ENCODE results near the gene SPPL2A.

SPPL2A gene

GRCh38 chr15:50750227-50750705 lies 15.2 kb downstream of the SPPL2A start (continued):
- TF ChIP-seq ZNF664 (tag by site-specific recombination; IDR thresholded peaks at IDR 0.05) (no peak), ZNF138 (tag by site-specific recombination; IDR thresholded peaks at IDR 0.05; ENCODE audit: borderline replicate concordance) (no peak), ZNF146 (tag by site-specific recombination; IDR thresholded peaks at IDR 0.05) (no peak), ZNF48 (tag by site-specific recombination; IDR thresholded peaks at IDR 0.05) (no peak), ZNF585B (tag by site-specific recombination; IDR thresholded peaks at IDR 0.05) (no peak), HOXC10 (CRISPR knock-in tag; IDR thresholded peaks at IDR 0.05) (no peak), ZBTB8A (tag by site-specific recombination; IDR thresholded peaks at IDR 0.05) (no peak), ZNF148 (tag by site-specific recombination; IDR thresholded peaks at IDR 0.05; ENCODE audit: borderline replicate concordance) (no peak), ZNF549 (tag by site-specific recombination; IDR thresholded peaks at IDR 0.05) (no peak), SP3 (tag by site-specific recombination; IDR thresholded peaks at IDR 0.05) (no peak), ZSCAN18 (tag by site-specific recombination; IDR thresholded peaks at IDR 0.05) (no peak), GLI4 (tag by site-specific recombination; IDR thresholded peaks at IDR 0.05) (no peak)

GRCh38 chr15:50747523-50747922 lies 18.0 kb downstream of the SPPL2A start:
- no peaks in the 10 kb centered on the region for H3K4me1 ChIP-seq (ENCODE audit: control insufficient read depth, insufficient read depth, low read length)
- no peak overlapping the region for H3K27ac ChIP-seq (ENCODE audit: extremely low read depth, low read depth, low read length)
- H3K9me3 ChIP-seq (ENCODE audit: control insufficient read depth, insufficient read depth, low read depth, low read length): no peaks in the 10 kb centered on the region
- CTCF ChIA-PET: no interaction called here
- H3K36me3 ChIP-seq (ENCODE audit: control insufficient read depth in 2 of 2, insufficient read depth in 1 of 2, low read length in 2 of 2): peaks cover 0 to 16% of the 10 kb centered on the region in 2 experiments; a peak in 2 of 3 replicates
- POLR2A ChIA-PET: no interaction called here
- H3K4me3 ChIP-seq (ENCODE audit: low read depth, low read length): no peak overlapping the region
- no peak for TF ChIP-seq BCL11B (tag by site-specific recombination; IDR thresholded peaks at IDR 0.05; ENCODE audit: low read depth)
- no peak for TF ChIP-seq HIC1 (tag by site-specific recombination; IDR thresholded peaks at IDR 0.05)
- no peak for TF ChIP-seq KLF10 (tag by site-specific recombination; IDR thresholded peaks at IDR 0.05)
- no peak for TF ChIP-seq YY1 (tag by site-specific recombination; IDR thresholded peaks at IDR 0.05)
- no peak for TF ChIP-seq ZNF645 (tag by site-specific recombination; IDR thresholded peaks at IDR 0.05)
- TF ChIP-seq CTCF (tag by site-specific recombination; IDR thresholded peaks at IDR 0.05): no peak
- no peak for TF ChIP-seq ZNF544 (tag by site-specific recombination; IDR thresholded peaks at IDR 0.05)
- TF ChIP-seq ZNF558 (tag by site-specific recombination; IDR thresholded peaks at IDR 0.05): no peak
- no peak for TF ChIP-seq ZNF777 (tag by site-specific recombination; IDR thresholded peaks at IDR 0.05; ENCODE audit: borderline replicate concordance)
- TF ChIP-seq ZBTB10 (tag by site-specific recombination; IDR thresholded peaks at IDR 0.05): no peak
- TF ChIP-seq MZF1 (tag by site-specific recombination; IDR thresholded peaks at IDR 0.05; ENCODE audit: borderline replicate concordance): no peak
- no peak for TF ChIP-seq ZNF792 (tag by site-specific recombination; IDR thresholded peaks at IDR 0.05)
- no peak for TF ChIP-seq ATF2 (tag by site-specific recombination; IDR thresholded peaks at IDR 0.05; ENCODE audit: low read depth)

Data from HEK293 (cell line).